Right renal pelvis (tissue), 4 donors: ENCODE data around the gene FNBP1L. TPM values are rescaled to one million over a fixed set of nuclear protein-coding genes. Genes with fewer than 3 reads are reported as not detected.

ENCODE experiments used
- DNase-seq, 4 donors: peaks; one replicate each; pipeline ENCODE4 v3.0.0-alpha.2; 2013; ENCODE audit warnings: low read depth in 4 of 4, low spot score in 3 of 4, missing footprints in 1 of 4
- polyA plus RNA-seq, 4 donors: library from polyadenylated mRNA; unstranded; fragments of 120-200 nt; gene quantifications; one replicate each; pipeline ENCODE4 v1.2.1, GENCODE V29; 2013; ENCODE audit not compliant: insufficient read length in 4 of 4

Gene FNBP1L
- polyA plus RNA-seq, 4 donors = 103 to 132 (median 121) TPM

DNA sequence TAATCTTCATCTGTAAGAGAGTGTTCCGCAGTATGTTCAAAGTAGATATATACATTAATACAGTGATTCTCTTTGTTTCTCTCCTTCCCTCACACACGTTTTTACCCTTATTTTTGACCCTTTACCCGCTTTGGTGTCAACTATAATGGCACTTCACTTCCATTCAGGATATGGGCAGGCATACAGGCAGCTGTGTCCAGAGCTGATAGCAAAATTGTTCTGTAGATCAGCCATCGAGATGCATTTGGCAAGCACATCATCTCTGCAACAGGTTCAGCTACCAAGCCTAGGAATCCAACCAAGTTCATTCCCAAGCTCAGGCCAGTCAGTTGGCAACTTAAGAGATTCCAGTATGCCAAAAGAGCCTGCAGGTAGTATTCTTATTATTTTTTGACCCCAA lies 74.8 kb downstream of the FNBP1L start:
- DNase-seq = no peak

DNA sequence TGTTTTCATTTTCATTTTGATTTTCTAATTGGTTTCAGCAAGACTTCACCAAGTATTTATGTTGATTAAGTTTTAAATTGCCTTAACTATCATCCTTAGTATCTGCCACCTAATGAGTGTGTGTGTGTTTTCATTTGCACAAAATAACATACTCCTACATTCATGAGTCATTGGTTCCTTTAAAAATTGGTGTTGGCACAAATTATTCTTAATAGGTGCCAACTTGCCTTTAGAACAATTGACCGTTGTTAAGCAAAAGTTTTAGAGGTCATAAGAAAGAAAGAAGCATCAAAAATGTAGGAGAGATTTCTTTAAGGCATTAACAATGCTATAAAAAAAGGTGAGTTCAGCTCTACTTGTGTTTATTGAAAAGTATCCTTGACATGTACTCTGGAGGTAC lies 77.5 kb downstream of the FNBP1L start:
- DNase-seq = no peak

- DNase-seq = no peak
Observed at GRCh38 chr1:93526431-93526830, 78.5 kb downstream of the FNBP1L start.

- no peak for DNase-seq
Observed at GRCh38 chr1:93528412-93528811, 80.5 kb downstream of the FNBP1L start.

DNA sequence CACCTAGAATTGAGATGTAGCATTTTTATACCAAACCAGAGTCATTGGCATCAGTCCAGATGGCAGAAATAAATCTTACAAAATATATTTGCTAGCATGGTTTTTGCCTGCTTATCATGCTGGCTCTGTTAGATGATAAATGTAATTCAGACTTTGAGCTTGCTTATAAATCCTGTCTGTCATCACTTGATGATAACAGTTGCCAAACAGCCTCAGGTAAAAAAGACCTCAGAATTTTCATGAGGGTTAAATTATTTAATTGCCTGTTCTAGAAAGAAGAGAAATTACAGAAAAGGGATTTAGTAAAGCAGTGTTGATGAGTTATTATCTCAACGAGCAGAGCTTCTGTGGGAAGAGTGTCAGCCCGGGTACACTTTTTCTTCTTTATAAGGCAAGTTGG lies 83.3 kb downstream of the FNBP1L start:
- DNase-seq = no peak

DNA sequence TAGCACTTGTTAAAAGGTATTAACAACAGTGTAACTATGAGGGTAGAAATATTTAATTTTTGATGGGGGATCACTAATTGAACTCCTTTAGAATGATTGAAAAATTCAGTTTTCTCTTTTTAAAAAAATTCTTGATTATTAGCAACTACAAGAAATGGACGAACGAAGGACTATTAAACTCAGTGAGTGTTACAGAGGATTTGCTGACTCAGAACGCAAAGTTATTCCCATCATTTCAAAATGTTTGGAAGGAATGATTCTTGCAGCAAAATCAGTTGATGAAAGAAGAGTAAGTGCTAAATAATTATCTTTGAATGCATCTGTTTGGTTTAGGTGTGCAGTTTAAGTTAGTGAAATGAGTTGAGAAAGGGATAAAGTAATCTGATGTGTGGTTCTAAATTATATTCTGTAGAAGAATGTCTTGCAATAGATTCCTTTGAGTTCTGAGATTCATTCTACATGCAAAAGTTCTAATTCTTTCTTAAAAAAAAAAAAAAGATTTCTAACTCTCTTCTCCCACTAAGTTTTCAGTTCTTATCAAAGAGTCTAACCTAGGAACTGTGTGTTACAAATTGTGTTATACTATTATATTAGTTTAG lies 85.0 kb downstream of the FNBP1L start:
- no peak for DNase-seq

- DNase-seq = no peak
Observed at GRCh38 chr1:93533677-93534076, 85.8 kb downstream of the FNBP1L start.

GRCh38 chr1:93537396-93537795 lies 89.5 kb downstream of the FNBP1L start:
- no peak for DNase-seq

DNA sequence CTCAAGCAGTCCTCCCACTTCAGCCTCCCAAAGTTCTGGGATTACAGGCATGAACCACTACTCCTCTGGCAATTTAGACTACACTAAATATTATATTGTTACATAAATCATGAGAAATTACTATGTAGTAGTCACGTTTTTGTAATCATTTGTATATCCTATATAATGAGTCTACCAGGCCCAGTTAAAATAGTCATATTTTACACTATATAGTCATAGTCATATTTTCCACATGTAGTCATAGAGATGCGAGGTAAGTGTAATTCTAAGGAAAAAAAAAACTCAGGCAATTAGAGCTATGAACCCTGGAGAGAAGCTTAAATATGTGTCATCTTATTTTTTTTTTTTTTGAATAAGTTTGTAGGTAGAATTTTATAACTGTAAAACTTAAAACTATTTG lies 90.0 kb downstream of the FNBP1L start:
- no peak for DNase-seq

DNA sequence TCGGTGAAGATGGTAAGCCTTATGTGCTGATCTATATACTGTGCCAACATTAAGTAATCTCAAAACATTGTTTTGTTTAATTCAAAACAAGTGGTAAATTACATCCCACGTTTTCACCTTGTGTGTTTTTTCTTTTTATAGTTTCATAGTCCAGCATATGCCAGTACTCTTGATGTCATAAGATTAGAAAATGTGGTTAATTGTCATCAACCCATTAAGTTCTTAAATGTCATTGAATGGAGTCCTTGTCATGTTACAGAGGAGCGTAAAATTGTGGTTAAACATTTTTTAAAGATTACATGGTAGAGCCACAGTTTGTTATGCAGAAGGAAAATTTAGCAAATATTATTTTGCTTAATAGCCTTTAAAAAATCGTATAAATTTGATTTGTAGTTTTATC lies 93.1 kb downstream of the FNBP1L start:
- DNase-seq = no peak

DNA sequence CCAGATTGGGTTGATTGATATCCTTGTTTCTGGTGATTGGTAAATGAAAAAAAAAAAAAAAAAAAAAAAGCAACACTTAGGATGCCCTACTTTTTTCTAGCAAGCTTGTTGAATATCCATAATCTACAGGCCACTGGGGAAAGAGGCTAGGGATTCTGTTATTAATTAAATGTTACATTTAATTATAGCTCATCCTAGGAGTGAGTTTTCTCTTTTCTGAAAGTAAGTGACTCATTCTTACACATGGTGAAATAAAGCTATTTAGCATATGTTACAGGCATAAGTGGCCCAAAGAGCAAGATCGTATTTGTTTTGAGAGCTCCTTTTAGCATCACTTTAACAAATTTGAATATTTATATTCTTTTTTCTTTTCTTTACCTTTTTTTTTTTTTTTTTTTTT lies 94.5 kb downstream of the FNBP1L start:
- no peak for DNase-seq

DNA sequence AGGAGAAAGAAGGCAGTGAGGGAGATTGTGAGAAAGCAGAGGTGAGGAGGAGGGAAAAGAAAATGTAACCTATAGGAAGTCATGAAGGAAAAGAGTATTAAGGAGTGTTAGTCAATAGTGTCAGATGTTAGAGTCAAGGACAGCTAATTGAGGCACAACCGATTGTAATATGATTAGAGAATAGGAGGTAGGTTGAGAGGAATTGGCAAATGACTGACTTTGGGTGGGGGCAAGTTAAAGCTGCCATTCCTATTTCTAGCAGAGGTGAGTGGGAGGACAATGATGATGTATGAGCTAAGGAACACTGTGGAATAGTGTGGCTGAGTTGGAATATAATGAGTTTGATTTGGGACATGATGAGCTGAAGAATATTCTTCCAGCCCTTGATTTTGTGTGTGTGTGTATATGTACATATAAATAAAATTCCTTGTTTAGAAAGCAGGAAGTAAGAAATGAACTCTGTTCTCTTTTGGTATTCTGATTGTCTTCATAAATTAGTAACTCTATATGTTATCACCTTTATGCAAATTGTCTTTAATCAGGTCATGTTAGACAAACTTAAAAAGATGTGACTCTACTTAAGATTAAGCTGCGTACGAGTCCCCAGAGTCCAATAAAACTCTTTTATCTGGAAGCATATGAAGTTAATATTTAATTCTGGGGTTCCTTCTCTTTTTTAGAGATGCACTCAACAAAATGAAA lies 98.4 kb downstream of the FNBP1L start:
- no peak for DNase-seq

DNA sequence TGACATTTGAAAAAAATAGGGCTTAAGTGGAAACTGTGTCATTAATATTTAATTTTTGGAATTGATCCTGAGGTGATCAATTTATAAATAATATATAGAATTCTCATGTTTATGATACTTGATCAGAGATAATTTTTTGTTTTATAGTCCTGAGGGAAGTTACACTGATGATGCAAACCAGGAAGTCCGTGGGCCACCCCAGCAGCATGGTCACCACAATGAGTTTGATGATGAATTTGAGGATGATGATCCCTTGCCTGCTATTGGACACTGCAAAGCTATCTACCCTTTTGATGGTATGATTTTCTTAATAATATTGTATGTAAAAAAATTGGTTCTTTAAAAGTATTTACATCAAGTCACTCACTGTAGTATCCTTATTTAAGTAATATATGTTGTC lies 101.2 kb downstream of the FNBP1L start:
- no peak for DNase-seq

DNA sequence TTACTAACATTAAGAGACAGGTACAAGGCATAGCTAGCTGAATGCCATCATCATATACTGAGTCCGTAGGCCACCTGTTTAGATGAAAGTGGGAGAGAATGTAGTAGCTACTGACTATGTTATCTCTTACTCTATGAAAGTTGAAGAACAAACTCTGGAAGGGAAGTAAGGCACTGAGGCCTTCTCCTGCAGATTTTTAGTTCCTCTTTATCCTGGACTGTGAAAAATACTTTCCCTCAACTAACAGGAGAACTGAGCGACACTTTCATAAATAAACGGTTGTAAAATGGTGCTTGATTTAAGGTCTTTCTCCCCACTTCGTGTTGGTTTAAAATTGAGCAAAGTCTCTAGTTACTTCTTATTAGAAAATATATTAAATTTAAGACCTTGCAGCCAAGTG lies 101.9 kb downstream of the FNBP1L start:
- no peak for DNase-seq

DNA sequence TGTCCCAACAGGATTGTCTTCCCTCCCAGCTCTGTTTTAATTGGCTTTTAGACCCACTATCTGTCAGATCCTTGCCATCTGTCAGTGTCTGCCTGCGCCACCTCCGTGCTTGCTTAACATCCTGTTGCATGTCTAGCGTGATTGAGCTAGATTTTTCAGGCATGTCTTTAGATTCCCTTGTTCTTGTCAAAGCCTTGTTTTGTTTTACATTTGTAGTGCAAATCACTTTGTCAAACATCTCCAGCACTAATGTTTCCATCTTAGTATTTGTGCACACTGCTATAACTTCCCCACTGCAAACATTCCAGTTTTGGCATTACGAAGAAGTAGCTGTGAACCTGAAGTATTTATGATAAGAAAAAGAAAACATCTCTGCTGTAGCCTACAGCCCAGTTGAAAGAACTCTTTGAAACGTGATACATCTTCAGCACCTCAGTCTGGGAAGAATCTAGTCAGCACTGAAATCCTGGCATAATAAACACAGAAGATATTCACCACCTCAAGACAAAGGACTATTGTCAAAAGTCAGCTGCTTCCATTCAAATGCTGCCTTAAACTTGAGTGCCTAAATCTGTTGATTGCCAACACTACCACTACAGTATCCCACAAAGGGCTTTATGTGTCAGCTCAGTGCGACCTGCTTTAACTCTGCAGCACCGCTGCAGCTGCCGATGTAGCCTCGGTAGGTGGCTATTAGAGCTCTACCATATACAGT lies 105.0 kb downstream of the FNBP1L start:
- DNase-seq = no peak

GRCh38 chr1:93553886-93554490 lies 106.1 kb downstream of the FNBP1L start:
- peak in 3 of 4 donors; percentile 40 to 58 (median 52) for DNase-seq

- DNase-seq = no peak
Observed at GRCh38 chr1:93554883-93555872, 107.3 kb downstream of the FNBP1L start.

DNA sequence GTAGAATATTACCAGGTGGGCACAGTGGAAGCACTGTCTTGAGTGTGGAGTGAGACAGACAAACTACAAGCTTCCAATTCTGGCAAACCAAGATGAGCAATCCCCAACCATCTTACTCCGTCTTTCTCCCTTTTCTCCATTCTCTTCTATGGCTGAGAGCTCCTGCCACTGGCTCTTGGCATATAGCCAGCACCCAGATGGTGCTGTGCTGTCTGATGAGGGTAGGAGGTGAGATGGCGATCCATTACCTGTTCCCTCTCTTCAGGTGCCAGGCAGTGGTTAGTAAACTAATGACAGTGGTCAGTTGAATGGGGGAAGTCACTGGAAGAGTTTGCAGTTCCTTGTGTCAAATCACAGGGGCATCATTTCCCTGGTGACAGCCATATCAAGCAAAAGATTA lies 108.4 kb downstream of the FNBP1L start:
- no peak for DNase-seq

GRCh38 chr1:93559045-93559444 lies 111.1 kb downstream of the FNBP1L start:
- no peak for DNase-seq

GRCh38 chr1:93559695-93560094 lies 111.8 kb downstream of the FNBP1L start:
- DNase-seq = no peak
